Stimulated activated CD4-positive, alpha-beta T cell treated with anti-CD3 and anti-CD28 coated beads, TNF-alpha, amount 100 ng/mL, for 24 hours (primary cell): ENCODE results near the gene ARID4A.
"Not testable (repeated sequence)": the region's sequence is repeated elsewhere in the genome, so short reads cannot be mapped to it uniquely, and the experiment has no call there.

Source experiments
- DNase-seq, 3 experiments: peaks; one replicate each; pipeline ENCODE4 v3.0.0-alpha.2; 2020; ENCODE audit warnings: low read depth in 3 of 3

ARID4A gene

GRCh38 chr14:58294201-58294600 is 4.2 kb upstream of the ARID4A start:
- no peak for DNase-seq

- no peak for DNase-seq
Observed at GRCh38 chr14:58296726-58297125, 1.6 kb upstream of the ARID4A start.

- no peak for DNase-seq
Observed at GRCh38 chr14:58297412-58297761, 968 bp upstream of the ARID4A start.

GRCh38 chr14:58297762-58298476 is 436 bp upstream of the ARID4A start:
- DNase-seq, result peak; percentile 96 to 98 (median 97)

- DNase-seq, result no peak
Observed at GRCh38 chr14:58299401-58300330, 1.3 kb downstream of the ARID4A start.

- DNase-seq, result no peak
Observed at GRCh38 chr14:58301416-58301815, 3.1 kb downstream of the ARID4A start.

- no peak for DNase-seq
Observed at GRCh38 chr14:58305730-58306129, 7.4 kb downstream of the ARID4A start.

- no peak for DNase-seq
Observed at GRCh38 chr14:58307597-58308316, 9.4 kb downstream of the ARID4A start.

GRCh38 chr14:58309086-58309485 is 10.7 kb downstream of the ARID4A start:
- no peak for DNase-seq

GRCh38 chr14:58313699-58314098 is 15.3 kb downstream of the ARID4A start:
- no peak for DNase-seq

GRCh38 chr14:58315606-58316005 is 17.3 kb downstream of the ARID4A start:
- DNase-seq, result no peak

GRCh38 chr14:58327019-58327418 is 28.7 kb downstream of the ARID4A start:
- DNase-seq, result no peak

GRCh38 chr14:58331111-58331510 is 32.8 kb downstream of the ARID4A start:
- peak; percentile 69 to 80 (median 69) for DNase-seq

- DNase-seq, result no peak
Observed at GRCh38 chr14:58332561-58332960, 34.2 kb downstream of the ARID4A start.

- DNase-seq, result not testable (repeated sequence)
Observed at GRCh38 chr14:58339666-58340065, 41.3 kb downstream of the ARID4A start.

GRCh38 chr14:58341152-58341748 is 42.9 kb downstream of the ARID4A start:
- DNase-seq, result no peak

GRCh38 chr14:58343535-58343934 is 45.2 kb downstream of the ARID4A start:
- DNase-seq, result not testable (repeated sequence)

- no peak for DNase-seq
Observed at GRCh38 chr14:58353516-58354299, 55.4 kb downstream of the ARID4A start.

GRCh38 chr14:58354808-58355207 is 56.5 kb downstream of the ARID4A start:
- DNase-seq, result no peak

GRCh38 chr14:58356268-58356667 is 57.9 kb downstream of the ARID4A start:
- DNase-seq, result no peak

GRCh38 chr14:58362272-58362671 is 63.9 kb downstream of the ARID4A start:
- not testable (repeated sequence) for DNase-seq
